ENCODE measurements around the gene SLC5A3. TPM values are rescaled to one million over a fixed set of nuclear protein-coding genes. Genes with fewer than 3 reads are reported as not detected.

SLC5A3 gene
- total RNA-seq: 10 to 100 TPM; 32.8 to 63.4 (median 46.5) TPM

DNA sequence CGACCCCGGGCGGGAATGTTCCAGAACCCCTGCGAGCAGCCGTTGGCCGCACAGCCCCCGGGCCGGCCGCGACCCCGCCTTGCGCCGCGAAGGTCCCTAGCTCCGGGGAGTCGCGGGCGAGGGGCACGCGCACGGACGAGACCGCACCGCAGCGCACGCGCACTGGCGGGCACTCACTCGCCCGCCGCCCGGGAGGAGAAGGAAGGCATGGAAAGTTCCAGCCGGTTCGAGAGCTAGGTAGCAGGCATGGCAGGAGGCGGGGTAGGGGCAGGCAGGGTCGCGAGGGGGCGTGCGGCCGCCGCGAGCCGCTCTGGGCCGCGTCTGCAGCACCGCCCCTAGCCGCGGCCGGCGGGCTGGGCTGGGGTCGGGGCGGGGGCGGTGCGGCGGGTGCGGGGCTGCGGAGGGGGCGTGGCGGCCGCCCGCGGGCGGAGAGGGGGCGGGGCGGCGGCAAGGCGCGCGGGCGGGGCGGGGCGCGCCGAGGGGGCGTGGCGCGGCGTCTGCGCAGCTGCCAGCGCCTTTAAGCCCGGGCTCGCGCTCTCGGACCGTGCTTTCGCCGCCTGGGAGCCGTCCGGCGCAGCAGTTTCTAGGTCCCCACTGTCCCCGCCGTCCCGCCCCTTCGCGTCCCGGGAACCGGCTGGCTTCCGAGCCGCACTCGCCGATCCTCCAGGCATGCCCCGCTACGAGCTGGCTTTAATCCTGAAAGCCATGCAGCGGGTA is at the start of gene SLC5A3, which contains the start of gene MRPS6:
TSS of gene SLC5A3 (plus strand) at position 547 of the 717 bp plus-strand sequence. CDS start 21,621 bp downstream, outside the sequence.
TSS of gene MRPS6 (plus strand) at position 547 of the 717 bp plus-strand sequence. CDS start at position 670, 123 bp downstream.
- TF ChIP-seq, protein P1, sequence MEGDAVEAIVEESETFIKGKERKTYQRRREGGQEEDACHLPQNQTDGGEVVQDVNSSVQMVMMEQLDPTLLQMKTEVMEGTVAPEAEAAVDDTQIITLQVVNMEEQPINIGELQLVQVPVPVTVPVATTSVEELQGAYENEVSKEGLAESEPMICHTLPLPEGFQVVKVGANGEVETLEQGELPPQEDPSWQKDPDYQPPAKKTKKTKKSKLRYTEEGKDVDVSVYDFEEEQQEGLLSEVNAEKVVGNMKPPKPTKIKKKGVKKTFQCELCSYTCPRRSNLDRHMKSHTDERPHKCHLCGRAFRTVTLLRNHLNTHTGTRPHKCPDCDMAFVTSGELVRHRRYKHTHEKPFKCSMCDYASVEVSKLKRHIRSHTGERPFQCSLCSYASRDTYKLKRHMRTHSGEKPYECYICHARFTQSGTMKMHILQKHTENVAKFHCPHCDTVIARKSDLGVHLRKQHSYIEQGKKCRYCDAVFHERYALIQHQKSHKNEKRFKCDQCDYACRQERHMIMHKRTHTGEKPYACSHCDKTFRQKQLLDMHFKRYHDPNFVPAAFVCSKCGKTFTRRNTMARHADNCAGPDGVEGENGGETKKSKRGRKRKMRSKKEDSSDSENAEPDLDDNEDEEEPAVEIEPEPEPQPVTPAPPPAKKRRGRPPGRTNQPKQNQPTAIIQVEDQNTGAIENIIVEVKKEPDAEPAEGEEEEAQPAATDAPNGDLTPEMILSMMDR (IDR thresholded peaks at IDR 0.05; ENCODE audit: low read depth): no peak

DNA sequence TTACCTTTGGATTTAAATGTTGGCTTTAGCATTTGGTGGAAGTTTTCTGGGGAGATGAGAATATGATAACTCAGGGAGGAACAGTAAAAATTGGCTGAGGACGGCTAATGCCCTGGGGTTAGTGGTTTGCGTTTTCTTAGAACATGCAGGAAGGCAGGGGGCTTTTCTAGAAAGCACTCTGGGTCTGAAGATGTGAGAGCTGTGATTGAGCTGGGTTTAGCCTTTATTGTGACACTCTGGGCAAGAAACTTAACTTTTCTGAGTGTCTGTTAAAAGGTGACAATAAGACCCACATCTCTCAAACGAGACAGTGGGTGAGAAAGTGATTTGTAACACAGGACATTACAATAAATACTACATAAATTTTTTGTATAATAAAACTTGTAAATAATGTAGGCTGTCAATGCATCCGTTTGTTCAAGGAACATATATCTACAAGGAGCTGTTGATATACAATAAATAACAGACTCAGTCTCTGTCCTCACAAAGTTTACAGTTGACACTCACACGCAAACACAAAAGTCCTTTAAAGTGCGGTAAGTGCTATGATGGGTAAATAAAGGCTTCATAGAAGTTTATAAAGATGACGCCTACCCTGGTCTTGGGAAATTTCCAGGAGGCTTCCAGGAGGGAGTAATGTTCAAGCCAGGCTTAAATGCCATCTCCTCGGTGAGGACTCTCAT is 49.5 kb upstream of the SLC5A3 start:
- TF ChIP-seq, protein P1 (IDR thresholded peaks at IDR 0.05; ENCODE audit: low read depth): no peak

DNA sequence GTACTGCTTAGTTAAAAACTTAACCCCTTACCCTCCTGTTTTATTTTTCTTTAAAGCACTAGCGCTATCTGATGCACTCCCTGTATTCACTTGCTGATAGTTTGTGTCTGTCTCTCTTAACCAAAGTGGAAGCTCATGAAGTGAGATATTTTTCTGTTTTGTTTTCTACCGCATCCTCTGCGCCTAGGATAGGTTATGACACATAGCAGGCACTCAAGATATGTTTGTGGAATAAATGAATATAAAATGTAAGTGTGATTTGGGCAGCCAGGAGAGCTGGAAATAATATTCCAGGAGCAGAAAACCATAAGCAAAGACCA is 49.0 kb upstream of the SLC5A3 start:
- TF ChIP-seq, protein P1 (IDR thresholded peaks at IDR 0.05; ENCODE audit: low read depth): no peak

DNA sequence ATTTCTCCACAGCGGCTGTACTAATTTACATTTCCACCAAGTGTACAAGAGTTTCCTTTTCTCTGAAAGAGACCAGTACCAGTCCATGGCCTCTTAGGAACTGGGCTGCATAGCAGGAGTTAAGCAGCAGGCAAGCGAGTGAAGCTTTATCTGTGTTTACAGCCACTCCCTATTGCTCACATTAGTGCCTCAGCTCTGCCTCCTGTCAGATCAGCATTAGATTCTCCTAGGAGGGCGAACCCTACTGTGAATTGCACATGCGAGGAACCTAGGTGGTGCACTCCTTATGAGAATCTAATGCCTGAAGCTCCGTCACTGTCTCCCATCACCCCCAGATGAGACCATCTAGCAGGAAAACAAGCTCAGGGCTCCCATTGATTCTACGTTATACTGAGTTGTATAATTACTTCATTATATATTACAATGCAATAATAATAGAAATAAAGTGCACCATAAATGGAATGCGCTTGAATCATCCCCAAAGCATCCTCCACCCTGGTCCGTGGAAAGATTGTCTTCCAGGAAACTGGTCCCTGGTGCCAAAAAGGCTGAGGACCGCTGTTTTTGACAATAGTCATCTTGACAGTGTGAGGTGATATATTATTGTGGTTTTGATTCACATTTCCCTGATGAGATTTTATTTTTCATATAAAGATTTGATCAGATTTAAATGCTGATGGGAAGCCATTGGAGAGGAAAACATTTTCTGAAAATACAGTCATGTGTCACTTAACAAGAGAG is 45.5 kb upstream of the SLC5A3 start:
- TF ChIP-seq, protein P1 (IDR thresholded peaks at IDR 0.05; ENCODE audit: low read depth): no peak

DNA sequence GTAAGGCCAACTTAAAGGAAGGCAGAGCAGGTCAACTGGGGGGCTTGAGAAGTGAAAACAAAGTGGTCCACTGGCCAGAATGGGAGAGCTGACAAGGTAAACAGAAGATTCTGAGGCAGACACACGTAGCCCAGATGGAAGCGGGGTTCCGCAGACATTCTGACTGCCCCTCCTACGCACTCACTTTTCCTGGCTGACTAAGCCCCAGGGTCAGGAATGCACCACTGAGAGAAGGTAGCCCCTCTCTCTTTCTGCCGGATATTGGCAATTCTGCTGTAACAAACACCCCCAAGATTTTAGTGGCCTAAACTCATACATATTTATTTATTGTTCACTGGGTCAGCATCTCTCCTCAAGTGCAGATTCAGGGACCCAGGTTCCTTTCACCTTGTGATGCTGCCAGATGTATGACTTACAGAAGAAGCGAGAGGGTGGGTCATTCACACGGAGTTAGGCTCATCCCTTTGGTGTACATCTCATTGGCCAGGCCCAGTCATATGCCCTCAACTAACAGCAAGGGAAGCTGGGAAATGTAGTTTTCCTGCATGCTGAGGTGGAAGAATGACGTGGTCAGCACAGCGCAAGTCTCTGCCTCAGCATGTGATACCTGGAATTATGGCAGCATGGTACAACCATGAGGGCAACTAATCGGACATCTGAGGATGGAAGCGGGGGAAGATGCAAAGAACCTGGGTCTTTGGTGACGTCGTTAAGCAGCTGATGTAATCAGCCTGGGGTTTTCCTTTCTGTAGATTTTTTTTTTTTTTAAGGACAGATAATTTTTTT is 43.4 kb upstream of the SLC5A3 start:
- TF ChIP-seq, protein P1 (IDR thresholded peaks at IDR 0.05; ENCODE audit: low read depth): no peak

DNA sequence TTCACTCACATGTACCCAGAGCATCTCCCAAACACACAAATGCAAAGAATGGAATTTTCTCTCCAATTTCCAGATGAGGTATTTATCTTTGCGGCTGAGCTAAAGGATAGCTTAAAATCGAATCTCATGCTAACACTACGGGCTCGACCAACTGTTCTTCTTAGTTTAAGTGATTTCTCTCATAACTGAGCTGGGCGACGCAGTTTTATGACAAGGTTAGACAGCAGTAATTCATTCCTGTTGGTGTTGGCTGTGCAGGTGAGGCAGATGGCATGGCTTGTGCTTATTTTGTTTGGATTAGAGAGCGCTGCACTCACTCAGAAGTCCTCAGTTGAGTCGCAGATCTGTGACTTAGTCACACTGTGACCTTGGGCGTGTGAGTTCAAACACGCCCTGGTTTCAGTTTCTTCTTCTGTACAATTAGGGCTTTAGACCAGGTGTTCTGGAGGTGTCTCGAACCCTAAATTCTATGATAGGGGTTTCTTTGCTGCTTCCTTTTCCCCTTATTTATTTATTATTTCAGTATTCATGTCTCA is 41.5 kb upstream of the SLC5A3 start:
- TF ChIP-seq, protein P1 (IDR thresholded peaks at IDR 0.05; ENCODE audit: low read depth): no peak

Data from subcutaneous adipose tissue (tissue), 4 donors.